DND-41 (cell line): Measurements from ENCODE around the gene CPZ.

Experiments
- ATAC-seq: fragments of 200-7000 bp; cut with Tn5 transposase; 3 replicates; pipeline ENCODE4 v1.9.1; 2021; ENCODE audit warnings: low read depth; ENCODE audit not compliant: insufficient read depth
- DNase-seq: peaks from one replicate; pipeline ENCODE4 v3.0.0-alpha.2; 2020
- H2AFZ ChIP-seq: 2 replicates; pipeline ENCODE4 v1.6.0; 2012; ENCODE audit warnings: low read depth, low read length
- H3K27ac ChIP-seq: 2 replicates; pipeline ENCODE4 v1.5.1; 2012; ENCODE audit warnings: low read length, inconsistent platforms
- H3K27me3 ChIP-seq: fragments of 200-600 bp; sonication (generic); 2 replicates; pipeline ENCODE4 v1.6.0; 2012; ENCODE audit warnings: low read length, mild to moderate bottlenecking, inconsistent platforms; ENCODE audit not compliant: insufficient read depth, poor library complexity
- H3K36me3 ChIP-seq: 2 replicates; pipeline ENCODE4 v1.5.1; 2012; ENCODE audit warnings: low read length, inconsistent platforms; ENCODE audit not compliant: insufficient read depth
- H3K4me1 ChIP-seq: 2 replicates; pipeline ENCODE4 v1.5.1; 2012; ENCODE audit warnings: mild to moderate bottlenecking, low read length; ENCODE audit not compliant: insufficient read depth
- H3K4me2 ChIP-seq: 2 replicates; pipeline ENCODE4 v1.6.0; 2012; ENCODE audit warnings: mild to moderate bottlenecking, moderate library complexity, low read length, inconsistent platforms; ENCODE audit not compliant: insufficient read depth
- H3K4me3 ChIP-seq, 2 experiments: fragments of 200-600 bp in 1 of 2; shearing (Covaris generic) in 1 of 2; 2 replicates each; pipeline ENCODE4 v1.5.1; 2012 to 2016; ENCODE audit warnings: inconsistent platforms in 2 of 2, low read length in 2 of 2, mild to moderate bottlenecking in 2 of 2, low read depth in 1 of 2, moderate library complexity in 1 of 2
- H3K79me2 ChIP-seq: 2 replicates; pipeline ENCODE4 v1.6.0; 2012; ENCODE audit warnings: low read length, inconsistent platforms; ENCODE audit not compliant: insufficient read depth
- H3K9ac ChIP-seq: 2 replicates; pipeline ENCODE4 v1.6.0; 2012; ENCODE audit warnings: low read depth, mild to moderate bottlenecking, inconsistent platforms, low read length, moderate library complexity
- H3K9me3 ChIP-seq: 2 replicates; pipeline ENCODE4 v1.5.1; 2012; ENCODE audit warnings: low read length, moderate library complexity, mild to moderate bottlenecking, inconsistent platforms; ENCODE audit not compliant: insufficient read depth, severe bottlenecking
- H4K20me1 ChIP-seq: 2 replicates; pipeline ENCODE4 v1.6.0; 2012; ENCODE audit warnings: low read length; ENCODE audit not compliant: insufficient read depth
- EZH2 ChIP-seq: IDR thresholded peaks from 3 replicates; pipeline ENCODE4 v1.6.1; 2012; ENCODE audit warnings: borderline replicate concordance, low read depth, mild to moderate bottlenecking, moderate library complexity, low read length, inconsistent platforms; ENCODE audit not compliant: severe bottlenecking
- TF ChIP-seq, protein P1 (sequence below): IDR thresholded peaks from 2 replicates; pipeline ENCODE4 v1.5.1; 2012; ENCODE audit warnings: borderline replicate concordance, low read length, moderate library complexity, mild to moderate bottlenecking; ENCODE audit not compliant: poor library complexity, severe bottlenecking; ENCODE audit errors: extremely low read depth

Gene CPZ

DNA sequence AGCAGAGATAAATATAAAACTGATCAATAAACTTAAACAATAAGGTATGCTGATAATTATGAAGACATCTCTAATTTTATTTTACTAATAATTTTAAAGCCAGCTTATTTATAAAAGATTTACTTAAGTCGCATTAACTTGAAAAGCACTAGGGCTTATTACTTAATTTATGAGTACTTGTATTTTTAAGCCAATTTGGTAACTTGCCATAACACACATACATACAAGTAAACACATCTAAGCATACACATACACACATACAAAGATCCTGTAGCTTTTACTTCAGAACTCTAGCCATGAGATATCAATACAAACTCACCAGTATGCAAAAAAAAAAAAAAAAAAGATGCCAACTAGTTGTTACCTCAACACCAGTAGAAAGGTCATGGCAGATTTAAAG is 22.4 kb upstream of the CPZ start:
- no peaks in the 10 kb centered on the region for H3K79me2 ChIP-seq
- H2AFZ ChIP-seq, result no peak overlapping the region
- peaks cover 9% of the 10 kb centered on the region for H3K27me3 ChIP-seq
- TF ChIP-seq, protein P1, sequence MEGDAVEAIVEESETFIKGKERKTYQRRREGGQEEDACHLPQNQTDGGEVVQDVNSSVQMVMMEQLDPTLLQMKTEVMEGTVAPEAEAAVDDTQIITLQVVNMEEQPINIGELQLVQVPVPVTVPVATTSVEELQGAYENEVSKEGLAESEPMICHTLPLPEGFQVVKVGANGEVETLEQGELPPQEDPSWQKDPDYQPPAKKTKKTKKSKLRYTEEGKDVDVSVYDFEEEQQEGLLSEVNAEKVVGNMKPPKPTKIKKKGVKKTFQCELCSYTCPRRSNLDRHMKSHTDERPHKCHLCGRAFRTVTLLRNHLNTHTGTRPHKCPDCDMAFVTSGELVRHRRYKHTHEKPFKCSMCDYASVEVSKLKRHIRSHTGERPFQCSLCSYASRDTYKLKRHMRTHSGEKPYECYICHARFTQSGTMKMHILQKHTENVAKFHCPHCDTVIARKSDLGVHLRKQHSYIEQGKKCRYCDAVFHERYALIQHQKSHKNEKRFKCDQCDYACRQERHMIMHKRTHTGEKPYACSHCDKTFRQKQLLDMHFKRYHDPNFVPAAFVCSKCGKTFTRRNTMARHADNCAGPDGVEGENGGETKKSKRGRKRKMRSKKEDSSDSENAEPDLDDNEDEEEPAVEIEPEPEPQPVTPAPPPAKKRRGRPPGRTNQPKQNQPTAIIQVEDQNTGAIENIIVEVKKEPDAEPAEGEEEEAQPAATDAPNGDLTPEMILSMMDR, result no peak
- no peak for TF ChIP-seq EZH2
- H3K36me3 ChIP-seq, result no peaks in the 10 kb centered on the region
- no peak overlapping the region for H3K4me3 ChIP-seq
- H3K4me1 ChIP-seq, result no peaks in the 10 kb centered on the region
- no peak overlapping the region for H3K9ac ChIP-seq
- no peak for ATAC-seq
- no peaks in the 10 kb centered on the region for H4K20me1 ChIP-seq
- H3K27ac ChIP-seq, result no peak overlapping the region
- no peak overlapping the region for H3K4me2 ChIP-seq
- no peaks in the 10 kb centered on the region for H3K9me3 ChIP-seq
- no peak for DNase-seq

DNA sequence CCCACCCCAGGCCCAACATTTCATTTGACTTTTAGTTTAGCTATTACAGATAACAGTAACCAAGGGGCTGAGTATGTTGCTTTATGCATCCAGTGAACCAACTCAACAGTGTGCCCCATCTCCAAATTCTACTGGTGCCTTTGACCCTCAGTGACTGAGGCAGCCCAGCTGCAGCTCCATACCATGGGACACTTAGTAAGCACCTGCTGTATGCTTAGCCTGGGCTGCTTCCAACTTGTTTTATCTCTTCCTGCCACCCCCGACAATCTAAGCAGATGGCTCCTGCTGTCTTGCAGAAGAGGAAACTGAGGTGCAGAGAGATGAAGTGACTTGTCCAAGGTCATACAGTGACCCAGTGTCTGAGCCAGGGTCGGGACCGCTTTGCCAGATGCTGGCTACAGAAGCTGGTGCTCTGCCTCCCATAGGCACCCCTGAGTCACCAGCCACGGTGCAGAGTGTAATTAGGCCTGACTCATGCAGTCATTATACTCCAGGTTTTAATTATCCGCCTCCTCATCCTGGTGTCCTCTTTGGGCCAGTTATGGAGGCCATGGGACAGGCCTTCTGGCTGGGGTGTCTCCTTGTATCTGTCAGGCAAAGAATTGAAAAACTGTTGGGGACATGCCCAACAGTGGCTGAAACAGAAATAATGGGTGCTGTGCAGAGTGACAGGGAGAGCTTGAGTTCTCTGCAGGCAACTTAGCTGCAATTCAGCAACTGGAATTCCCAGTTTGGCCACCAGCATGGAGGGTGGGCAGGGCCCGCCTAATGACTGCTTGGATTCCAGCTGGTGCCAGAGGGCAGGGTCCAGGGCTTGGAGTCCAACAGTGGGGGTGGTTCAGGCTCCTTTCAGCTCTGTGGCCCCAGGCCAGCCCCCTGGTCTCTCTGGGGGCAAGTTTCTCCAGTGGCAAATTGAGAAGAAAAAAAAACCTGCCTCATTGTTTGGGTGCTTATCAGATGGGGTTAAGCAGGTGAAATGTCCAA is 20.6 kb upstream of the CPZ start:
- no peak overlapping the region for H3K9ac ChIP-seq
- TF ChIP-seq, protein P1, result no peak
- no peak for TF ChIP-seq EZH2
- DNase-seq (no peak), ATAC-seq (no peak)
- no peaks in the 10 kb centered on the region for H3K79me2 ChIP-seq
- no peak overlapping the region for H2AFZ ChIP-seq
- no peak overlapping the region for H3K4me2 ChIP-seq
- no peak overlapping the region for H3K4me3 ChIP-seq
- H3K4me1 ChIP-seq, result no peaks in the 10 kb centered on the region
- H4K20me1 ChIP-seq, result no peaks in the 10 kb centered on the region
- no peaks in the 10 kb centered on the region for H3K9me3 ChIP-seq
- no peak overlapping the region for H3K27ac ChIP-seq
- peaks cover 9% of the 10 kb centered on the region for H3K27me3 ChIP-seq
- H3K36me3 ChIP-seq, result no peaks in the 10 kb centered on the region

DNA sequence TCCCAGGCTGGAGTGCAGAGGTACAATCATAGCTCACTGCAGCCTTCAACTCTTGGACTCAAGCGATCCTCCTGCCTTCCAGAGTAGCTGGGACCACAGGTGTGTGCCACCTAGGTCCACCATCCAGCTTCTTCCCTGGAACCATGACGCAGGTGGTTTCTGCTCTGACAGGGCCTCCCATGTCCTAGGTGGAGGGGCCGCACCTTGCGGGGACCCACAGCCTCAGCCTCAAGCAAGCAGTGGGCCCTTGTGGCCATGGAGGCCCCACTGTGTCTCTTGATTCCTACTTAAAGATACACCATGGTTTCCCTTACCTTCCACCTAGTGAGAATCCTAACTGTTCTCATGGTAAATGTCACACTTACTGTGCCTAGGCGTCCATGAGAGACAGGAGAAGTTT is 19.3 kb upstream of the CPZ start:
- Histone ChIP-seq H3K36me3 (no peaks in the 10 kb centered on the region), H3K4me2 (no peak overlapping the region), H3K4me3 (no peak overlapping the region), H3K9ac (no peak overlapping the region), H3K27ac (no peak overlapping the region), H3K79me2 (no peaks in the 10 kb centered on the region), H3K27me3 (peaks cover 9% of the 10 kb centered on the region), H3K4me1 (no peaks in the 10 kb centered on the region), H2AFZ (no peak overlapping the region), H3K9me3 (no peaks in the 10 kb centered on the region), H4K20me1 (no peaks in the 10 kb centered on the region)
- TF ChIP-seq EZH2, result no peak
- TF ChIP-seq, protein P1, result no peak
- ATAC-seq (no peak), DNase-seq (no peak)
